Left colon (tissue), 2 donors: Measurements from ENCODE around the gene CCDC171. TPM values are rescaled to one million over a fixed set of nuclear protein-coding genes. Genes with fewer than 3 reads are reported as not detected.

Experiments
- ATAC-seq: fragments of 200-7000 bp; cut with Tn5 transposase; one replicate; pipeline ENCODE4 v1.9.1; 2020; ENCODE audit warnings: mild to moderate bottlenecking, moderate library complexity
- DNase-seq, 2 donors: peaks; one replicate each; pipeline ENCODE4 v3.0.0-alpha.2; 2020
- intact Hi-C, 2 donors: fragments of 100-400 bp; cut with DNase I in 1 of 2; cut with micrococcal nuclease in 1 of 2; formaldehyde crosslinking; loops; one replicate each; pipeline versions ENCODE4 v1.11.2 to v1.14.0; 2022; cut with DNase I, micrococcal nuclease
- total RNA-seq, 2 donors: library from RNA; stranded (reverse); fragmentation: NEBNext Ultra II Directional; extraction: Animal tissue kit (Norgen Biotek cat#: 25700); gene quantifications; one replicate each; pipeline ENCODE4 v1.2.1, GENCODE V29; 2021
- donor health status: DM: no; HTN: no; CAD: no.
- donor health status: DM: yes; HTN: yes; CAD: no.

Gene CCDC171
- total RNA-seq, 2 donors from 2014 or later = 3.2 to 3.5 TPM

DNA sequence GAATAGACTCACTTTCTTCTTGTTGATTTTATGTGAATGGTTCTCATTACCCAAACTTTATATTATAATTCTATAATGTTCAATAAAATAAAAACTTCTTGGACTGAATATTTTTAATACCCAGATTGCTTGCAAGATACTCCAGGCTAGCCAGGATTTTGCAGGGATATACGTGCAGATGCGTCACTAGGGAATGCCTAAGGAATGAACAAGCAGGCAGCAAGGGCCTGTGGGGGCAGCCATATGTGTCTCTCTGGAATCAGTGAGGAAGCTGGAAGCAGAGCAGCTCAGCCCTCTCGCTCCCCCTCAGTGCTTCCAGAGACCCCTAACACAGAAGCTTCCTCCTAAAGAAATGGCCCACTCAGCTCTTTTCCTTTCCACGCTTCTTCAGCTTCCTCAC is 457.4 kb downstream of the CCDC171 start:
- DNase-seq (no peak), ATAC-seq (no peak)
- intact Hi-C loops = no loop called here

DNA sequence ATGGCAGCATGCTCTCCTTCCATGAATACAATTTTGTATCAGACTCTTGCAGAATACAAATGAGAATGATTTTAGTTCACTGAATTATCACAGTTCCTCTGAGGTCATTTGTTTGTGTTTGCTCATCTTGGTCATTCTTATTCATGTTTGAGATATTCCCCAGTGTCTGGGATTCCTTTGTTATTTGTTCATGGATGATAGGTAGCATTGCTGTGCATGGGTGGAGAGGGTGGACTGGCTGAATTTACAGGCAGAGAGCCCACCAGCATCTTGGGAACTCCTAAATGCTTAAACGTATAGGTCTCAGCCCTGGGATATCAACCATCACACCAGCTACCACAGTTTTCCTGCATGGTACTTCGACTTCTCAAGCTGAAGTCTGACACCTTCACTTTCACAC is 459.8 kb downstream of the CCDC171 start:
- intact Hi-C loops = no loop called here
- ATAC-seq (no peak), DNase-seq (no peak)

GRCh38 chr9:16013366-16013765 is 460.5 kb downstream of the CCDC171 start:
- intact Hi-C loops = no loop called here
- ATAC-seq (no peak), DNase-seq (no peak)

- ATAC-seq (no peak), DNase-seq (no peak)
- intact Hi-C loops = no loop called here
Observed at GRCh38 chr9:16013826-16014225, 461.0 kb downstream of the CCDC171 start.

DNA sequence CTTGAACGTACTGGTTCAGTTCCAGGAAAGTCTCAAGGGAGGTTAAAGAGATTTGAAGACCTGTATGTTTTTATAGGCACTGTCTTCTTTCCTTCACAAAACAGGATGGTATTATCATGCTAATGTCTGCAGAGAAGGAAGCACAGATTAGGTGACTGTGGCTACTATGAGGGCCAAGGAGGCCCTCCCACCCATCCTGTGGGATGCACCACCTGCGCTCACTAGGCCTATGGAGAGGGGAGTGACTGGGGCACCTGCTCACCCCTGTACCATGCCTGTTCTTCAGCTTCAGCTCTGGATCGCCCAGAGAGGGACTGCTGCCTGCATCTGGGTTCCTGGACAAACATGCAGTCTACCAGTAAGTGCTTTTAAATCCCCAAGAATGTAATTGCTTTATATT is 469.4 kb downstream of the CCDC171 start:
- DNase-seq (no peak), ATAC-seq (no peak)
- intact Hi-C loops = no loop called here

GRCh38 chr9:16023446-16023845 is 470.6 kb downstream of the CCDC171 start:
- intact Hi-C loops = no loop called here
- ATAC-seq (no peak), DNase-seq (no peak)

Other genes starting within 250 kb of the CCDC171 start
- 10 to 100 TPM; 45.3 to 50.5 TPM for gene TTC39B, start 245.8 kb upstream of the CCDC171 start, total RNA-seq
- gene SNAPC3, start 130.2 kb upstream of the CCDC171 start, total RNA-seq = 10 to 100 TPM; 40.2 to 42.5 TPM
- gene PSIP1, start 42.1 kb upstream of the CCDC171 start, total RNA-seq = 10 to 100 TPM; 19.7 to 19.9 TPM